ENCODE results near the gene MTUS2. TPM values are rescaled to one million over a fixed set of nuclear protein-coding genes. Genes with fewer than 3 reads are reported as not detected.

MTUS2 gene
- total RNA-seq, 1 donor from 2014 or later = 0.67 TPM

GRCh38 chr13:29511980-29512379, 691.8 kb downstream of the MTUS2 start:
- H3K9me3 Mint-ChIP-seq = no peaks in the 10 kb centered on the region
- TF ChIP-seq EZH2phosphoT487 (IDR thresholded peaks at IDR 0.05) (no peak), CTCF (IDR thresholded peaks at IDR 0.05) (no peak), EZH2 (IDR thresholded peaks at IDR 0.05) (no peak)
- no peak overlapping the region for H3K27ac Mint-ChIP-seq
- Histone ChIP-seq H3K4me3 (no peak overlapping the region), H3K4me2 (no peak overlapping the region), H3K36me3 (no peaks in the 10 kb centered on the region), H3K79me2 (ENCODE audit: low read depth) (no peaks in the 10 kb centered on the region), H3K27me3 (no peaks in the 10 kb centered on the region), H3K9me3 (ENCODE audit: low read depth) (no peaks in the 10 kb centered on the region), H3K4me1 (no peaks in the 10 kb centered on the region), H3K9ac (no peak overlapping the region), H3F3A (ENCODE audit: low read depth) (no peaks in the 10 kb centered on the region), H3K27ac (no peak overlapping the region), H4K20me1 (ENCODE audit: low read depth) (no peaks in the 10 kb centered on the region), H2AFZ (replicated peaks) (no peak overlapping the region)
- DNase-seq (ENCODE audit: low spot score) = no peak
- H3K27me3 Mint-ChIP-seq (ENCODE audit: insufficient read depth, low read depth) = no peaks in the 10 kb centered on the region
- peaks cover 19% of the 10 kb centered on the region for H3K36me3 Mint-ChIP-seq
- no peak overlapping the region for H3K4me3 Mint-ChIP-seq
- peaks cover 37% of the 10 kb centered on the region for H3K4me1 Mint-ChIP-seq

- H3K27me3 Mint-ChIP-seq (ENCODE audit: insufficient read depth, low read depth) = no peaks in the 10 kb centered on the region
- TF ChIP-seq EZH2 (IDR thresholded peaks at IDR 0.05) (no peak), EZH2phosphoT487 (IDR thresholded peaks at IDR 0.05) (no peak), CTCF (IDR thresholded peaks at IDR 0.05) (no peak)
- no peaks in the 10 kb centered on the region for H3K4me1 ChIP-seq
- no peak overlapping the region for H2AFZ ChIP-seq (replicated peaks)
- no peaks in the 10 kb centered on the region for H3K36me3 ChIP-seq
- no peaks in the 10 kb centered on the region for H3K27me3 ChIP-seq
- no peak overlapping the region for H3K27ac ChIP-seq
- H3K4me2 ChIP-seq = no peak overlapping the region
- no peak overlapping the region for H3K4me3 Mint-ChIP-seq
- H3K9me3 ChIP-seq (ENCODE audit: low read depth) = no peaks in the 10 kb centered on the region
- H3F3A ChIP-seq (ENCODE audit: low read depth) = no peaks in the 10 kb centered on the region
- no peaks in the 10 kb centered on the region for H3K79me2 ChIP-seq (ENCODE audit: low read depth)
- H4K20me1 ChIP-seq (ENCODE audit: low read depth) = no peaks in the 10 kb centered on the region
- H3K9me3 Mint-ChIP-seq = no peaks in the 10 kb centered on the region
- no peak overlapping the region for H3K27ac Mint-ChIP-seq
- no peak overlapping the region for H3K9ac ChIP-seq
- no peak overlapping the region for H3K4me3 ChIP-seq
- H3K4me1 Mint-ChIP-seq = peaks cover 24% of the 10 kb centered on the region
- no peak for DNase-seq (ENCODE audit: low spot score)
- H3K36me3 Mint-ChIP-seq = peaks cover 23% of the 10 kb centered on the region
Observed at GRCh38 chr13:29513002-29513980, 693.2 kb downstream of the MTUS2 start.

DNA sequence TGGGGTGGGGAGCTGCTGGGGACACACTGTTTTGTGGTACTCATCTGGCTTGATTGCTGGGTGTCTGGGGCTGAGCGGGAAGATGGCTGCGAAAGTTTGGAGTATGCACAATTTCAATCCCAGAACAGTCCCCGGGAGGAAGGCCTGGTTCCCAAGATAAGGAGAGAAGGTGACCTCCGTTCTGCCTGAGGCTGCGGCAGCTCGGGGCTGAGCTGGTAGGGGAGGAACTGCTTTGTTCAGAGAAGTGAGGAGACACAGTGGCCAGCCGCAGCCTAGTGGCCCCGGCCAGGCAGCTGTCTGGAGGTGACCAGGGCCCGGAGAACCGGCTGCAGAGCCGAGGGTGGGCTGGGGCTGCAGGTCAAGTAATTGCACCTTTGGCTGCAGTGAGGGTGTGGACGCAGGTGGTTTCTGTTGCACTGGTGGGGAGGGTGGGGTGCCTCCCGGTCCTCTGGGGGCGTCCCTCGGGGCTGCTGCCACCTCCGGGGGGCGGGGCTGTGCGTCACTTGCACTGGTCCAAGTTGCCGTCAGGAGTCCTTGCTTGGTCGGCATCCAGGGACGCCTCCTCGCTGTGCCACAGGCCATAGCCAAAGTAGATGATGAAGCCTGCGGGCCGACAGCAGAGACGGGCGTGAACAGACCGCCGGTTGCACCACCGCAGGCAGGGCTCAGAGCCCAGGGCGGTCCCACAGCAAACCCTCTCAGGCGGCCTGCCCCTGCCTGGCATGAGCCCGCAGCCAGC, 694.0 kb downstream of the MTUS2 start:
- Mint-ChIP-seq H3K27me3 (ENCODE audit: insufficient read depth, low read depth) (no peaks in the 10 kb centered on the region), H3K27ac (no peak overlapping the region), H3K4me1 (peaks cover 16% of the 10 kb centered on the region), H3K4me3 (no peak overlapping the region), H3K9me3 (no peaks in the 10 kb centered on the region), H3K36me3 (peaks cover 24% of the 10 kb centered on the region)
- Histone ChIP-seq H3F3A (ENCODE audit: low read depth) (no peaks in the 10 kb centered on the region), H3K79me2 (ENCODE audit: low read depth) (no peaks in the 10 kb centered on the region), H2AFZ (replicated peaks) (no peak overlapping the region), H3K27ac (no peak overlapping the region), H3K9ac (no peak overlapping the region), H3K36me3 (no peaks in the 10 kb centered on the region), H3K4me3 (no peak overlapping the region), H3K4me2 (no peak overlapping the region), H3K4me1 (no peaks in the 10 kb centered on the region), H3K9me3 (ENCODE audit: low read depth) (no peaks in the 10 kb centered on the region), H4K20me1 (ENCODE audit: low read depth) (no peaks in the 10 kb centered on the region), H3K27me3 (no peaks in the 10 kb centered on the region)
- TF ChIP-seq EZH2phosphoT487 (IDR thresholded peaks at IDR 0.05) (no peak), EZH2 (IDR thresholded peaks at IDR 0.05) (no peak), CTCF (IDR thresholded peaks at IDR 0.05) (no peak)
- DNase-seq (ENCODE audit: low spot score) = no peak

Measured in neural progenitor cell (in vitro differentiated cells).